Activated B cell treated with CpG ODN at 0.5 μM for 24 hours (primary cell): ENCODE results near the gene TAAR9. TPM values are rescaled to one million over a fixed set of nuclear protein-coding genes. Genes with fewer than 3 reads are reported as not detected.

Experiments
- ATAC-seq: fragments of 200-7000 bp; cut with Tn5 transposase; one replicate; pipeline ENCODE4 v1.10.0; 2021; ENCODE audit warnings: low read depth, mild to moderate bottlenecking, moderate library complexity
- CTCF ChIA-PET: fragments of 350-600 bp; sonication (Branson Sonifier 250); formaldehyde crosslinking; loops from one replicate; lab custom pipeline; 2021; ENCODE audit warnings: antibody characterized with exemption; lab: Charles Lee
- POLR2A ChIA-PET: fragments of 350-600 bp; sonication (Branson Sonifier 250); formaldehyde crosslinking; loops from one replicate; lab custom pipeline; 2021; ENCODE audit warnings: antibody characterized with exemption; lab: Charles Lee
- DNase-seq: peaks from one replicate; pipeline ENCODE4 v3.0.0; 2022
- H3K27ac Mint-ChIP-seq: one replicate; pipeline ENCODE4 v1.8.0; 2020; ENCODE audit warnings: mixed read lengths
- H3K27me3 Mint-ChIP-seq: one replicate; pipeline ENCODE4 v1.8.0; 2021; ENCODE audit warnings: mixed read lengths
- H3K36me3 Mint-ChIP-seq: one replicate; pipeline ENCODE4 v1.8.0; 2021; ENCODE audit warnings: low read depth, mixed read lengths
- H3K4me1 Mint-ChIP-seq: one replicate; pipeline ENCODE4 v1.8.0; 2021; ENCODE audit warnings: mixed read lengths
- H3K4me3 Mint-ChIP-seq: one replicate; pipeline ENCODE4 v1.8.0; 2020; ENCODE audit warnings: mild to moderate bottlenecking, mixed read lengths
- H3K9me3 Mint-ChIP-seq: one replicate; pipeline ENCODE4 v1.8.0; 2020; ENCODE audit warnings: mixed read lengths
- CTCF ChIP-seq: fragments of 200-600 bp; IDR thresholded peaks from one replicate; pipeline ENCODE4 v1.8.0; 2022; ENCODE audit warnings: antibody characterized with exemption, mild to moderate bottlenecking
- intact Hi-C: fragments of 100-400 bp; cut with micrococcal nuclease; formaldehyde crosslinking; loops from one replicate; pipeline ENCODE4 v1.15.1; 2024
- total RNA-seq: library from RNA; stranded (reverse); gene quantifications from 2 replicates; pipeline ENCODE4 v1.2.3, GENCODE V29; 2022

The TAAR9 gene
- total RNA-seq, 1 donor from 2014 or later: not detected

DNA sequence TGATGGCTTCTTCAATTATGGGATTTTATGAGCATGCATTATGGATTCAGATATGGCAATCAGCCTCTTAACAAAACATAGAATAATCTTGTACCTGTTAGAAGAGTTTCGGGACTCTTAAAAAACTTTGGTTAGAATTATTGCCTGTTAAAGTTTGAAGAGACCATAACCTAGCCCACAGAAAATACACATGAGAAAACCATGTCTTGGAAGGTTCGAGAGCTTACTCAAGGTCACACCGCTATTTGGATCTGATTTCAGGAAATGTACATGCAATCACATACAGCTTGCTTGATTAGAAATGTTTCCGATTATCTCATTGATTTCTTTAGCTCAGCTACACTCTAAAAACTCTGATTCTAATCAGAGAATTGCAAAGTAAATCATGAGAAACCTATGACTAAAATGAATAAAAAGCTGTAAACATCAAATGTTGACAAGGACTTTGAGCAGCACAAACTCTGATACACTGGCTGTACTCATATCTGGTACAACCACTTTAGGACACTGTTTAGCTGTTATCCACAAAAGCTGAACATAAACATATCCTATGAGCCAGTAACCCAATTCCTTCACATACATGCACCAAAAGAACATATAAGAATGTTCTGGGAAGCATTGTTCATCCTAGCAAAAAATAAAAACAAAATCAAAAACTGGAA, 41.4 kb upstream of the TAAR9 start:
- intact Hi-C loops: loop anchor here (5.0 kb wide), 2 partner anchors 364 to 809 kb away; no protein-coding TSS in a partner anchor
- Mint-ChIP-seq H3K4me3 (peak overlapping the region; percentile 74), H3K9me3 (no peaks in the 10 kb centered on the region), H3K4me1 (peaks cover 74% of the 10 kb centered on the region), H3K36me3 (peaks cover 57% of the 10 kb centered on the region), H3K27ac (no peak overlapping the region), H3K27me3 (no peaks in the 10 kb centered on the region)
- no peak for ATAC-seq
- TF ChIP-seq CTCF: no peak
- DNase-seq: no peak
- ChIA-PET CTCF (interaction anchor here (1.1 to 3.9 kb wide), 7 partner anchors 8 to 217 kb away, joined by 3 to 38 read pairs (median 5); partner anchors contain the start of gene STX7), POLR2A (interaction anchor here (0.5 to 6.1 kb wide), 10 partner anchors 9 to 318 kb away, joined by 3 to 78 read pairs (median 11); partner anchors contain the start of genes RPS12 and STX7)

GRCh38 chr6:132498638-132499037, 39.4 kb upstream of the TAAR9 start:
- POLR2A ChIA-PET: interaction anchor here (5.4 kb wide), 1 partner anchor 11 kb away, joined by 25 read pairs; no protein-coding TSS in a partner anchor
- Mint-ChIP-seq H3K36me3 (peaks cover 76% of the 10 kb centered on the region), H3K4me1 (peaks cover 90% of the 10 kb centered on the region), H3K4me3 (peak overlapping the region; percentile 55), H3K9me3 (no peaks in the 10 kb centered on the region), H3K27me3 (no peaks in the 10 kb centered on the region), H3K27ac (peak overlapping the region; percentile 92)
- intact Hi-C loops: loop anchor here (1.0 to 5.0 kb wide), 4 partner anchors 10 to 811 kb away; no protein-coding TSS in a partner anchor
- no peak for TF ChIP-seq CTCF
- CTCF ChIA-PET: interaction anchor here (3.9 kb wide), 1 partner anchor 13 kb away, joined by 38 read pairs; no protein-coding TSS in a partner anchor
- DNase-seq: no peak
- ATAC-seq: peak; percentile 67

DNA sequence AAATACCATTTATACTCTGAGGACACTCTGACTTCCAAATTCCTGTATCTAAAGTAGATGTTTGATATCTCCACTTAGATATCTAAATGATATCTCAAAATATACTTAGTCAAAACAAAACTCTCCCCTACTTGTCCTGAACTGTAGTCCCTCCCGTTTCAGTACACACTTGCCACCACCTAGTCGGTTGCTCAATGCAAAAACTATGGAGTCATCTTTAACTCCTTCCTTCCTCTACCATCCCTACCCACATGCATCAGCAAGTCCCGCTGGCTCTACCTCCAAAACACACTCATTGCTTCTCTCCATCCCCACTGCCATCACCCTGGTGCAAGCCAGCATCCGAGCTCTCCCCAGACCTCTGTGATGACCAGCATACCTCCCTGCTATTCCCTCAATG, 38.3 kb upstream of the TAAR9 start:
- Mint-ChIP-seq H3K4me1 (peaks cover 93% of the 10 kb centered on the region), H3K9me3 (no peaks in the 10 kb centered on the region), H3K4me3 (peak overlapping the region; percentile 44), H3K36me3 (peaks cover 81% of the 10 kb centered on the region), H3K27ac (peak overlapping the region; percentile 92), H3K27me3 (no peaks in the 10 kb centered on the region)
- DNase-seq (no peak), ATAC-seq (no peak)
- ChIA-PET CTCF (interaction anchor here (1.0 to 1.5 kb wide), 2 partner anchors 13 to 220 kb away, joined by 3 to 6 read pairs; partner anchors contain the start of gene STX7), POLR2A (interaction anchor here (0.9 to 2.3 kb wide), 3 partner anchors 10 to 13 kb away, joined by 3 to 13 read pairs (median 13); partner anchors contain the start of gene STX7)
- TF ChIP-seq CTCF: no peak
- intact Hi-C loops: loop anchor here (5.0 kb wide), 2 partner anchors 367 to 812 kb away; no protein-coding TSS in a partner anchor

GRCh38 chr6:132504757-132505156, 33.3 kb upstream of the TAAR9 start:
- intact Hi-C loops: loop anchor here (1.0 kb wide), 1 partner anchor 14 kb away; no protein-coding TSS in a partner anchor
- Mint-ChIP-seq H3K4me1 (peaks cover 94% of the 10 kb centered on the region), H3K27ac (peak overlapping the region; percentile 77), H3K4me3 (peak overlapping the region; percentile 47), H3K27me3 (no peaks in the 10 kb centered on the region), H3K9me3 (no peaks in the 10 kb centered on the region), H3K36me3 (peaks cover 84% of the 10 kb centered on the region)
- CTCF ChIA-PET: no interaction called here
- no peak for DNase-seq
- POLR2A ChIA-PET: interaction anchor here (0.7 kb wide), 1 partner anchor 553 kb away, joined by 3 read pairs; the partner anchor contains the start of gene CCN2
- no peak for ATAC-seq
- TF ChIP-seq CTCF: no peak

- Mint-ChIP-seq H3K27me3 (no peaks in the 10 kb centered on the region), H3K27ac (peak overlapping the region; percentile 77), H3K4me1 (peaks cover 94% of the 10 kb centered on the region), H3K36me3 (peaks cover 82% of the 10 kb centered on the region), H3K4me3 (peak overlapping the region; percentile 32), H3K9me3 (no peaks in the 10 kb centered on the region)
- ChIA-PET POLR2A (interaction anchor here (0.7 to 1.1 kb wide), 2 partner anchors 10 to 554 kb away, joined by 3 to 6 read pairs; partner anchors contain the start of gene CCN2), CTCF (interaction anchor here (1.0 kb wide), 1 partner anchor 25 kb away, joined by 4 read pairs; no protein-coding TSS in a partner anchor)
- intact Hi-C loops: no loop called here
- DNase-seq (no peak), ATAC-seq (no peak)
- TF ChIP-seq CTCF: no peak
Observed at GRCh38 chr6:132505158-132505557, 32.9 kb upstream of the TAAR9 start.
